OCI-LY7 (cell line): ENCODE measurements around the gene MBOAT2. TPM values are rescaled to one million over a fixed set of nuclear protein-coding genes. Genes with fewer than 3 reads are reported as not detected.

ENCODE experiments used
- BruUV-seq: library from RNA; stranded (reverse); fragments of 400-500 nt; replicated peaks from 2 replicates; lab custom pipeline; 2021; lab: Mats Ljungman, UMichigan
- CTCF ChIA-PET: fragments of 300-600 bp; sonication (Branson Sonifier 250); formaldehyde crosslinking; loops from one replicate; lab custom pipeline; 2022; ENCODE audit warnings: antibody characterized with exemption; ENCODE audit not compliant: unreplicated experiment; lab: Charles Lee
- POLR2A ChIA-PET: fragments of 300-600 bp; sonication (Branson Sonifier 250); formaldehyde crosslinking; loops from one replicate; lab custom pipeline; 2022; ENCODE audit warnings: antibody characterized with exemption; lab: Charles Lee
- DNase-seq: peaks from one replicate; pipeline ENCODE4 v3.0.0-alpha.2; 2015; ENCODE audit warnings: low spot score
- H2AFZ ChIP-seq: fragments of 200-600 bp; sonication (generic), shearing (Covaris generic); 2 replicates; pipeline ENCODE4 v1.6.1; 2014; ENCODE audit warnings: mild to moderate bottlenecking, antibody characterized with exemption, low read length, moderate library complexity
- H3K27ac ChIP-seq: fragments of 200-600 bp; sonication (generic); 2 replicates; pipeline ENCODE4 v1.5.1; 2014; ENCODE audit warnings: mixed run types, low read depth, mild to moderate bottlenecking, moderate library complexity, low read length, inconsistent platforms; ENCODE audit not compliant: poor library complexity, severe bottlenecking
- H3K36me3 ChIP-seq: fragments of 200-600 bp; sonication (generic); 2 replicates; pipeline ENCODE4 v1.6.1; 2014; ENCODE audit warnings: mild to moderate bottlenecking, antibody characterized with exemption, low read length, moderate library complexity, mixed read lengths; ENCODE audit not compliant: insufficient read depth
- H3K4me1 ChIP-seq: fragments of 200-600 bp; sonication (generic); 2 replicates; pipeline ENCODE4 v1.5.1; 2014; ENCODE audit warnings: mild to moderate bottlenecking, low read length; ENCODE audit not compliant: insufficient read depth, poor library complexity, severe bottlenecking
- H3K4me2 ChIP-seq: fragments of 200-600 bp; sonication (generic); 2 replicates; pipeline ENCODE4 v1.6.1; 2014; ENCODE audit warnings: mild to moderate bottlenecking, low read length
- H3K4me3 ChIP-seq: fragments of 200-600 bp; sonication (generic); 2 replicates; pipeline ENCODE4 v1.5.1; 2014; ENCODE audit warnings: mild to moderate bottlenecking, low read depth, low read length; ENCODE audit not compliant: poor library complexity, severe bottlenecking
- H3K79me2 ChIP-seq: fragments of 200-600 bp; sonication (generic); 2 replicates; pipeline ENCODE4 v1.6.1; 2016; ENCODE audit warnings: low read depth, mild to moderate bottlenecking, low read length, moderate library complexity, mixed read lengths; ENCODE audit not compliant: insufficient read depth
- H3K9me2 ChIP-seq: fragments of 200-600 bp; sonication (generic); 2 replicates; pipeline ENCODE4 v1.6.1; 2016; ENCODE audit warnings: mild to moderate bottlenecking, low read length, mixed read lengths; ENCODE audit not compliant: insufficient read depth
- H3K9me3 ChIP-seq: fragments of 200-600 bp; sonication (generic); 2 replicates; pipeline ENCODE4 v1.6.1; 2014; ENCODE audit warnings: mild to moderate bottlenecking, mixed run types, low read length, mixed read lengths
- H4K20me1 ChIP-seq: fragments of 200-600 bp; sonication (generic); 2 replicates; pipeline ENCODE4 v1.6.1; 2014; ENCODE audit warnings: mild to moderate bottlenecking, antibody characterized with exemption, low read length, moderate library complexity, mixed read lengths; ENCODE audit not compliant: insufficient read depth
- CTCF ChIP-seq: fragments of 200-600 bp; sonication (generic); conservative IDR thresholded peaks from 2 replicates; pipeline ENCODE4 v1.5.1; 2014; ENCODE audit warnings: mild to moderate bottlenecking, antibody characterized with exemption, low read length, moderate library complexity, mixed read lengths
- EZH2phosphoT487 ChIP-seq: fragments of 200-600 bp; sonication (generic); IDR thresholded peaks from 2 replicates; pipeline ENCODE4 v1.6.1; 2018; ENCODE audit warnings: low read depth, borderline replicate concordance, mild to moderate bottlenecking, mixed run types, antibody characterized with exemption, low read length, moderate library complexity, mixed read lengths
- intact Hi-C: fragments of 100-400 bp; cut with micrococcal nuclease; formaldehyde crosslinking; loops from one replicate; pipeline ENCODE4 v1.10.0; 2022; ENCODE audit not compliant: unreplicated experiment
- total RNA-seq, 2 experiments: library from RNA; depleted of rRNA in 1 of 2; stranded (reverse); fragments of >200 nt in 1 of 2; shearing (Covaris generic) in 1 of 2; gene quantifications; 2 replicates each; pipeline ENCODE4 v1.2.3, GENCODE V29; 2014 to 2022

MBOAT2 gene
- total RNA-seq, 2 experiments from 2014 or later: 0.28 to 0.93 TPM

GRCh38 chr2:9001229-9001628 lies 2.3 kb downstream of the MBOAT2 start:
- ChIA-PET CTCF (no interaction called here), POLR2A (no interaction called here)
- BruUV-seq: no TSS peak
- Histone ChIP-seq H3K9me2 (no peaks in the 10 kb centered on the region), H3K4me3 (no peak overlapping the region), H3K36me3 (no peaks in the 10 kb centered on the region), H3K4me1 (peaks cover 12% of the 10 kb centered on the region), H3K4me2 (no peak overlapping the region), H4K20me1 (no peaks in the 10 kb centered on the region), H3K27ac (no peak overlapping the region), H3K9me3 (no peaks in the 10 kb centered on the region), H3K79me2 (no peaks in the 10 kb centered on the region), H2AFZ (no peak overlapping the region)
- TF ChIP-seq CTCF (no peak), EZH2phosphoT487 (no peak)
- no peak for DNase-seq
- intact Hi-C loops: no loop called here

GRCh38 chr2:9000442-9000841 lies 3.0 kb downstream of the MBOAT2 start:
- H3K9me3 ChIP-seq: no peaks in the 10 kb centered on the region
- no peaks in the 10 kb centered on the region for H4K20me1 ChIP-seq
- peaks cover 12% of the 10 kb centered on the region for H3K4me1 ChIP-seq
- no peaks in the 10 kb centered on the region for H3K79me2 ChIP-seq
- no peak overlapping the region for H3K4me2 ChIP-seq
- ChIA-PET CTCF (no interaction called here), POLR2A (no interaction called here)
- intact Hi-C loops: no loop called here
- no peaks in the 10 kb centered on the region for H3K36me3 ChIP-seq
- no peak for TF ChIP-seq CTCF
- no peak for TF ChIP-seq EZH2phosphoT487
- H2AFZ ChIP-seq: no peak overlapping the region
- BruUV-seq: no TSS peak
- no peak for DNase-seq
- H3K27ac ChIP-seq: no peak overlapping the region
- no peaks in the 10 kb centered on the region for H3K9me2 ChIP-seq
- H3K4me3 ChIP-seq: no peak overlapping the region

DNA sequence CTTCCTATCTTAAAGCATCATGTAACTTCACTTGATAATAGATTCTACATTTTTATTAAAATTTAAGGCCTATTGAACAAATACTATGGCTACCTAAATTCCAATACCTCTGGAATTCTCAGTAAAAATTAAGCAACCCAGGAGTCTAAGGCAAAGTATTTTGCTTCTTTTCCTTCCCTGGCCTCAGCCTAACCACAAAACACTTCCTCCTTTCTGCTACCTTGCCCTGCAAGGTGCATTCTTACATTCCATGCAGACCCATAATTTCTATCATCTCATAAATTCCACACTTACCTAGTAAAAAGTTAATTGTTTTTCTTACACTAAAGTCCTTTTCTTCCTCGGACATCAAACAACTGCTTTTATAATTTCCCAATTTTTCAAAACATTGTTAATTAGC lies 3.7 kb downstream of the MBOAT2 start:
- H4K20me1 ChIP-seq: no peaks in the 10 kb centered on the region

More for the DNA sequence above, 3.7 kb downstream of the MBOAT2 start:
- intact Hi-C loops: no loop called here
- TF ChIP-seq EZH2phosphoT487 (no peak), CTCF (no peak)
- ChIA-PET POLR2A (no interaction called here), CTCF (no interaction called here)
- H3K79me2 ChIP-seq: no peaks in the 10 kb centered on the region
- H3K9me2 ChIP-seq: no peaks in the 10 kb centered on the region
- H3K9me3 ChIP-seq: no peaks in the 10 kb centered on the region
- H3K36me3 ChIP-seq: no peaks in the 10 kb centered on the region
- no peak overlapping the region for H3K4me3 ChIP-seq
- no peak overlapping the region for H3K4me2 ChIP-seq
- peaks cover 12% of the 10 kb centered on the region for H3K4me1 ChIP-seq
- H3K27ac ChIP-seq: no peak overlapping the region
- no peak overlapping the region for H2AFZ ChIP-seq
- no peak for DNase-seq
- BruUV-seq: no TSS peak
